Measurements from ENCODE around the gene ARHGEF12. TPM values are rescaled to one million over a fixed set of nuclear protein-coding genes. Genes with fewer than 3 reads are reported as not detected.

The ARHGEF12 gene
- total and polyA plus RNA-seq, 7 donors = 18.6 to 129 (median 80.5) TPM

DNA sequence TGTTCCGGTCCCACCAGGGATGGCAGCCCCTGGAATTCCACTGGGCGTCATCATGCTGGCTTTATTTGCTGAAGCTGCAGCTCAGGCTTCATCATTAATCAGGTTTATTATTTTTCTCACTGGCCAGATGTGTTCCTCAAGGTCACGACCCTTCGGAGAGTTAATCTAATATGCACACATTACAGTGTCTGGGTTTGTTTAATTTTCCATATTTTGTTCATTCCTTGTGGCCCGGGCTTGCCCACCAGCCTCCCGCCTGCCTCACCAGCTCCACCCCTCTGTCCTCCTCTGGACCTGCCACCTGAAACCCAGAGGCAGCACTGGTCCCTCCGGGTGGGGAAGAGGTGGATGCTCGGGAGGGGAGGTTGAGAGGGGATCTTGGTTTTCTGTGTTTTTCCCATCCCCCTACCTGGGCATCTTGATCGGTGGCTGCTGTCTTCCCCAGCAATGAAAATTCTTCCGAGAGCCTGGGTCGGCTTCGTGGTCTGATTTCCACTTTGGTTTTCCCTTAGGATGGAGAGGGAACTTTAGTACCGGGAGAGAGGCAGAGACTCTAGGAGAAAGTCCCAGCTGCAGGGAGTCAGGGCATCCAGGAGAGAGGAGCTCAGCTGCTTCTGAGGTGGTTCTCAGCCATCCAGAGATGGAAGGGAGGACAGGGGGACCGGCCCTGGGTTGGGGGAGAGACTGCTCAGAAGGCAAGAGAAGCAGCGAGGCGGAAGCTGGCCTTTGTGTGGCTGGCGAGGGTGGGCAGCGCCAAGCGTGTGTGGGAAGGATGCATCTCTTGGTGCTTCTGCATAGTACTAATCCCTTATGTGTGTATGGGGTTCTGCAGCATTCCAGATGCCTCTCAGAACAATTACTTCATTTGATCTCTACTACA lies 177.5 kb downstream of the ARHGEF12 start:
- intact Hi-C loops (cut with DNase I) = no loop called here
- H3K27ac ChIP-seq = no peak overlapping the region
- WGBS, 2 donors = 61 to 74% methylated on average over 19 of the region's 19 CpGs
- H3K27me3 ChIP-seq = peaks cover 4 to 14% (median 12%) of the 10 kb centered on the region in 3 donors
- no peak for DNase-seq
- H3K4me3 ChIP-seq = no peak overlapping the region
- TF ChIP-seq POLR2A (IDR thresholded peaks at IDR 0.05) (no peak), POLR2AphosphoS5 (IDR thresholded peaks at IDR 0.05) (no peak), EP300 (IDR thresholded peaks at IDR 0.05) (no peak)
- TF ChIP-seq, protein P1, sequence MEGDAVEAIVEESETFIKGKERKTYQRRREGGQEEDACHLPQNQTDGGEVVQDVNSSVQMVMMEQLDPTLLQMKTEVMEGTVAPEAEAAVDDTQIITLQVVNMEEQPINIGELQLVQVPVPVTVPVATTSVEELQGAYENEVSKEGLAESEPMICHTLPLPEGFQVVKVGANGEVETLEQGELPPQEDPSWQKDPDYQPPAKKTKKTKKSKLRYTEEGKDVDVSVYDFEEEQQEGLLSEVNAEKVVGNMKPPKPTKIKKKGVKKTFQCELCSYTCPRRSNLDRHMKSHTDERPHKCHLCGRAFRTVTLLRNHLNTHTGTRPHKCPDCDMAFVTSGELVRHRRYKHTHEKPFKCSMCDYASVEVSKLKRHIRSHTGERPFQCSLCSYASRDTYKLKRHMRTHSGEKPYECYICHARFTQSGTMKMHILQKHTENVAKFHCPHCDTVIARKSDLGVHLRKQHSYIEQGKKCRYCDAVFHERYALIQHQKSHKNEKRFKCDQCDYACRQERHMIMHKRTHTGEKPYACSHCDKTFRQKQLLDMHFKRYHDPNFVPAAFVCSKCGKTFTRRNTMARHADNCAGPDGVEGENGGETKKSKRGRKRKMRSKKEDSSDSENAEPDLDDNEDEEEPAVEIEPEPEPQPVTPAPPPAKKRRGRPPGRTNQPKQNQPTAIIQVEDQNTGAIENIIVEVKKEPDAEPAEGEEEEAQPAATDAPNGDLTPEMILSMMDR (IDR thresholded peaks at IDR 0.05) = no peak
- no peaks in the 10 kb centered on the region for H3K9me3 ChIP-seq
- peaks cover 0 to 7% (median 5%) of the 10 kb centered on the region in 4 donors for H3K4me1 ChIP-seq
- H3K36me3 ChIP-seq = no peaks in the 10 kb centered on the region

DNA sequence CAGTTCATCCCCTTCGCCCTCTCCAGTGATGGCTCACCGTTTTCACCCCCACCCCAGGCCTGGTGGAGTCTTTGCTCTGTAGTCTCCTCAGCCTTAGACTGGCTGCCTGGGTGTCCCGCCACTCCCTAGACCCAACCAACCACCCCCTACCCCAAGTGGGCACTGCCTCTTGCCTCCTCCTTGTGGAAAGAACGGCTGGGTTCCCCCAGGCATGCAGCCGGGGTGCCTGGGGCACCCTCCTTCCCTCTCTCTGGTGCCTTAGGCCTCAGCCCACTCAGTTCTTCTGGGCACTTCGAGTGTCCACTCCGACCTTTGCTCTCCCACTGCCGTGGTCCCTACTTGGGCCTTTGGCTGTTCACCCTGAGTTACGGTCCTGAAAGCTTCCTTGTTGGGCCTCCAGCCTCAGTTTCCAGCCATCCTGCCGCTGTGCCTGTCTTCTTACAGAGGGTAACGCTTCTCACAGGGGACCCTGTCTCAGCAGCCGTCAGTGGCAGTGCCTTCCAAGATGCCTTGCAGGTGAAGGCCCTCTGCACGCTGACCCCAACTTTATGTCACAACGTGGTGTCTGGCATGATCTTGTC lies 178.4 kb downstream of the ARHGEF12 start:
- intact Hi-C loops (cut with DNase I) = no loop called here
- Histone ChIP-seq H3K4me1 (peaks cover 0 to 7% (median 5%) of the 10 kb centered on the region in 4 donors), H3K27ac (no peak overlapping the region), H3K9me3 (no peaks in the 10 kb centered on the region), H3K36me3 (no peaks in the 10 kb centered on the region), H3K4me3 (no peak overlapping the region), H3K27me3 (peaks cover 4 to 14% (median 12%) of the 10 kb centered on the region in 3 donors)
- TF ChIP-seq, protein P1 (IDR thresholded peaks at IDR 0.05) = no peak
- TF ChIP-seq POLR2A (IDR thresholded peaks at IDR 0.05) = no peak
- TF ChIP-seq EP300 (IDR thresholded peaks at IDR 0.05) = no peak
- TF ChIP-seq POLR2AphosphoS5 (IDR thresholded peaks at IDR 0.05) = no peak
- peak; percentile 56 for DNase-seq
- WGBS, 2 donors = 82 to 86% methylated on average over 14 of the region's 14 CpGs

DNA sequence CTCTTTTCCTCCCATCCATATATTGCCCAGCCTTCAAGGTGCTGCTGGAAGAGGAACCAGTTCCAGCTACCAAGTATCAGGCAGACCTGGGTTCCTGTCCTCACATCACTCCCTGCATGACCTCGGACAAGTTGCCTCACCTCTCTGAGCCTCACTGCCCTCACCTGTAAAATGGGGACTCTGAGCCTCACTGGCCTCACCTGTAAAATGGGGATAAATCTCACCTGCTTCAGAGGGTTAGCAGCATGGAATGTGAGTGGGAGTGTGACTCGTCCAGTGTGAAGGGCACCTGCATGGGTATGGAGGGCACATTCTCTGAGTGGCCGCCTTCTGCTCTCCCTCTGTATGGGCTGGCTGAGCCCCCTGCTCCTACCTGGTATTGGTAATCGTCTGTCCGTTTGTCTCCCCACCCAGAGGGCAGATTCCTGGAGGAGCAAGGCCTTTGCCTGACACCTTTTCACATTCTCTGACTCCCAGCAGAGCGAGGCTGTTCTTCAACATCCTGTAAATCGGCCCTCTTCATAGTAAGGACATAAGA lies 179.0 kb downstream of the ARHGEF12 start:
- TF ChIP-seq POLR2AphosphoS5 (IDR thresholded peaks at IDR 0.05) (no peak), EP300 (IDR thresholded peaks at IDR 0.05) (no peak), POLR2A (IDR thresholded peaks at IDR 0.05) (no peak)
- TF ChIP-seq, protein P1 (IDR thresholded peaks at IDR 0.05) = no peak
- no peaks in the 10 kb centered on the region for H3K9me3 ChIP-seq
- H3K27ac ChIP-seq = no peak overlapping the region
- peak; percentile 28 for DNase-seq
- no peaks in the 10 kb centered on the region for H3K36me3 ChIP-seq
- H3K4me3 ChIP-seq = no peak overlapping the region
- H3K27me3 ChIP-seq = peaks cover 4 to 14% (median 9%) of the 10 kb centered on the region in 3 donors
- H3K4me1 ChIP-seq = peaks cover 0 to 7% (median 5%) of the 10 kb centered on the region in 4 donors
- intact Hi-C loops (cut with DNase I) = no loop called here
- WGBS, 2 donors = 76 to 82% methylated on average over 7 of the region's 7 CpGs

DNA sequence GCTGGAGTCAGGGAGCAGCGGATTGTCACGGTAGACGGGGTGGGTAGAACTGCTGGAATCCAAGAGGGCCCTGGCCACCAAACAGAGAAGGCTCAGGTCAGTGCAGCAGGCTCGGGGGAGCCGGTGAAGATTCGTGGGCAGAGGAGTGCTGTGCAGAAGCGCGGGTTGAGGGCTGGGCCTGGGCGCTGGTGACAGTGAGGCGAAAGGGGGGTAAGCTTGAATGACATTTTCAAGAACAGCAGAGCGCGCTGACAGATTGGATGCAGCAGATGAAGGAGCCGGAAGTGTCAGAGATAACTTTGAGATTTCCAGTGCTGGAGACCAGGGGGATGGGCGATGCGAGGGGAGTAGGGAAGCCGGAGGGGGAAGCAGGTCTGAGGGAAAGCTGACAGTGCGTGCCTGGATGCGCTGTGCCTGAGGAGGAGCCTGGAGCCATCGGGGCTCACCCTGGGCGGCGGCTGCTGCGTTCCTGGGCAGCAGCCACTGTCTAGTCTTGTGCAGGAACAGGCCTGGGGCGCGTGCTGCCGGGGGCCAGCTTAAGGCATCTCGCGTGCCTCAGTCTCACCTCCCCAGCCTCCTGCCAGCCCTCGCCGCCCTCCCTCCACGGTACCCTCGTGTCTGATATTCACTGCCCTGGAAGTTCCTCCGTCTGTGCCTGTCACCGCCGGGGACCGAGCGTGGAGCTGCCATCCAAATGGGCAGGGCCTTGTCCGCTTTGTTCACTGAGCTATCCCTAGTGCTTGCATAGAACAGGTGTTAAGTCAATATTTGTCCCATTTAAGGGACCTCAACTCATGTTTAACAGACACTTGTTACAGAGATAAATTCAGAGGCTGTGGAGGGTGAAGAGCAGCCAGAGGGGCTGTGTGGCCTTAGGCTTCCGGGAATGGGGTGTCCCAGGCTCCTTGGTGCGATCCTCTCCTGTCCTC lies 180.5 kb downstream of the ARHGEF12 start:
- Histone ChIP-seq H3K27ac (no peak overlapping the region), H3K27me3 (peaks cover 3 to 13% (median 5%) of the 10 kb centered on the region in 3 donors), H3K36me3 (no peaks in the 10 kb centered on the region), H3K9me3 (no peaks in the 10 kb centered on the region), H3K4me1 (peaks cover 0 to 5% (median 4%) of the 10 kb centered on the region in 4 donors), H3K4me3 (no peak overlapping the region)
- TF ChIP-seq POLR2AphosphoS5 (IDR thresholded peaks at IDR 0.05) (no peak), POLR2A (IDR thresholded peaks at IDR 0.05) (no peak), EP300 (IDR thresholded peaks at IDR 0.05) (no peak)
- TF ChIP-seq, protein P1 (IDR thresholded peaks at IDR 0.05) = no peak
- DNase-seq = peak; percentile 60
- 17 to 42% methylated on average over 39 of the region's 39 CpGs for WGBS, 2 donors
- intact Hi-C loops (cut with DNase I) = no loop called here

Data from sigmoid colon (tissue), 7 donors.